Stimulated activated CD4-positive, alpha-beta T cell treated with anti-CD3 and anti-CD28 coated beads, Interleukin-2, amount 100 ng/mL, for 4 hours (primary cell): ENCODE results near the gene WNT5A.

Source experiments
- DNase-seq: peaks from one replicate; pipeline ENCODE4 v3.0.0-alpha.2; 2020; ENCODE audit warnings: low read depth

The WNT5A gene

GRCh38 chr3:55446850-55447249 is 40.3 kb downstream of the WNT5A start:
- no peak for DNase-seq

GRCh38 chr3:55445551-55445950 is 41.6 kb downstream of the WNT5A start:
- DNase-seq = no peak

- no peak for DNase-seq
These were observed 43.8 kb downstream of the WNT5A start for GRCh38 chr3:55443346-55443745.

GRCh38 chr3:55442861-55443260 is 44.2 kb downstream of the WNT5A start:
- DNase-seq = no peak

- no peak for DNase-seq
These were observed 45.6 kb downstream of the WNT5A start for GRCh38 chr3:55441499-55441898.

GRCh38 chr3:55440104-55440708 is 46.9 kb downstream of the WNT5A start:
- DNase-seq = no peak

- DNase-seq = no peak
These were observed 47.4 kb downstream of the WNT5A start for GRCh38 chr3:55439657-55440056.

GRCh38 chr3:55436644-55437043 is 50.5 kb downstream of the WNT5A start:
- DNase-seq = no peak

- DNase-seq = no peak
These were observed 51.6 kb downstream of the WNT5A start for GRCh38 chr3:55435491-55435890.

GRCh38 chr3:55434789-55435188 is 52.3 kb downstream of the WNT5A start:
- DNase-seq = no peak

- DNase-seq = no peak
These were observed 56.1 kb downstream of the WNT5A start for GRCh38 chr3:55431041-55431440.

- no peak for DNase-seq
These were observed 59.4 kb downstream of the WNT5A start for GRCh38 chr3:55427739-55428138.

- DNase-seq = no peak
These were observed 60.6 kb downstream of the WNT5A start for GRCh38 chr3:55426486-55426885.

- no peak for DNase-seq
These were observed 63.3 kb downstream of the WNT5A start for GRCh38 chr3:55423782-55424181.

- DNase-seq = no peak
These were observed 69.9 kb downstream of the WNT5A start for GRCh38 chr3:55417211-55417610.

- DNase-seq = no peak
These were observed 70.7 kb downstream of the WNT5A start for GRCh38 chr3:55416331-55416821.
